IPS-18a (cell line): ENCODE measurements around the gene MYH6.

ENCODE experiments used
- H3K27ac ChIP-seq: one replicate; pipeline ENCODE4 v1.5.1; 2013; ENCODE audit warnings: low read length
- H3K27me3 ChIP-seq: one replicate; pipeline ENCODE4 v1.6.1; 2013; ENCODE audit warnings: mild to moderate bottlenecking, low read length; ENCODE audit not compliant: control insufficient read depth, insufficient read depth
- H3K36me3 ChIP-seq: one replicate; pipeline ENCODE4 v1.6.1; 2013; ENCODE audit warnings: low read depth, low read length; ENCODE audit not compliant: control insufficient read depth
- H3K4me1 ChIP-seq: one replicate; pipeline ENCODE4 v1.6.1; 2013; ENCODE audit warnings: low read depth, low read length; ENCODE audit not compliant: control insufficient read depth
- H3K4me3 ChIP-seq: one replicate; pipeline ENCODE4 v1.5.1; 2013; ENCODE audit warnings: low read length
- H3K9ac ChIP-seq: one replicate; pipeline ENCODE4 v1.6.1; 2013; ENCODE audit warnings: mild to moderate bottlenecking, low read length, moderate library complexity
- H3K9me3 ChIP-seq: one replicate; pipeline ENCODE4 v1.6.1; 2013; ENCODE audit warnings: low read depth, low read length; ENCODE audit not compliant: control insufficient read depth

MYH6 gene

DNA sequence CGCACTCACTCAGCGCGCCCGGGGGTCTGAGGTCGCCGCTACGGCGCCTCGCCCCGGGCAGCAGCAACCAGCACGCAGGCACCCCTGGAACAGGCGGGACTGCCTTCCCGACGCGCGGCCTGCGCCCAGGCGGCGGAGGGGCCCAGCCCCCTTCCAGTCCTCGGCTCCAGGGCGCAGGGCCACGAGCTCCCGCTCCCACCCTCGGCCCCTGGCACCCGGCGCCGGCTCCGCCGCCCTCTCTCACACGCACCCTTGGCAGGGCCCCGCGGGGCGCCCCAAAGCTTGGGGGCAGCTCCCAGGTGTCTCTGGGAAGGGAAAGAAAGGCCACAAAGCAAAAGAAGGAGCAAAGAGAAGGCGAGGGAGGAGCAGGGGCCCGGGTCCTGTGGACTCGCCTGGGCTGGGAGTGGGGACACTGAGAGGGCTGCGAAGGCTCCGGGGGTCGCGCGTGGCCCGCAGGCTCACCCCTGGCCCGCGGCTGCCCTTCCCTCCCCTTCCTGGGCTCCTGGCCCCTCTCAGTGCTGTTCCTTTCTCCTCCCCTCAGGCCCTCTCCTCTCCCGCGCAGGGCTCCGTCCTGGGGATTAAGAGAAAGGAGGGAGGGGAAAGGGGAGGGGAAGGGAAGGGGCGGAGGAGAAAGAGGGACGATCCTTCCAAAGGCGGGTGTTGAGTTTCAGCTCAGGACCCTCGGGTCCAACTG lies 42.2 kb downstream of the MYH6 start:
- Histone ChIP-seq H3K4me1 (peaks cover 20% of the 10 kb centered on the region), H3K36me3 (no peaks in the 10 kb centered on the region), H3K27me3 (no peaks in the 10 kb centered on the region), H3K4me3 (peak overlapping the region; percentile 76), H3K9ac (peak overlapping the region; percentile 80), H3K27ac (peak overlapping the region; percentile 70), H3K9me3 (no peaks in the 10 kb centered on the region)

DNA sequence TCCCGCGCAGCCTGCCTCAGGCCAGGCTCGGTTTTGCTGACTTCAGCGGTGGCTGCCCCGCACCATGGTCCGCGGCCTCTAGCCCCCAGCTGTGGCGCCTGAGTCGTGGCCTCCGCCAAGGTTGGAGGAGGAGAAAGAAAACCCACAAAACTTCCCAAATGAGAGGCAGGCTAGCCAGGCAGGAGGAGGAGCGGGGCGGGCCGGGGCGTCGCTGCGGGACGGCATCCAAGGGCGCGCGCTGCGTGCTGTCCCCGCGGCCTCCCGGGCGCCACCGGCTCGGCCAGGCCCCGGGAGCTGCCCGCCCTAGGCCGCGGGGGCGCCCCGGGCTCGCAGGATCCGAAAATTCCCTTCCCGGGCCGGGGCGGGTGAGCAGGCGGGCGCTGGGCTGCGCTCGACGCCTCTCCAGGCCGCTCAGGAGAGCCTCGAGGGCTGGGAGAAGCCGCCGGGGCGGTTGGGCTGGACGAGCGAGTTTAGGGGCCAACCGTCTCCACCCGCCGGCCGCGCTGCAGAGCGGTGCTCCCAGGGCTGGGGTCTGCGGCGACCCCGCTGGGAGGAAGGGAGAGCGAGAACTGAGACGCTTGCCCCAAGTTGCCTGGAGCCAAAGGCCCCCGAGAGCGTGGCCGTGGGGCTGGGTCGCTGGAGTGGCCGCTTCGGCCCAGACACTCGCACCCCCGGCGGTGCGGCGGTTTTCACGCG lies 42.9 kb downstream of the MYH6 start, which contains the start of gene EFS:
EFS (minus strand) TSS at position 137 of the 696 bp plus-strand sequence. CDS start 147 bp downstream, outside the sequence.
- H3K27ac ChIP-seq = peak within 1 kb of the TSS; percentile 70

DNA sequence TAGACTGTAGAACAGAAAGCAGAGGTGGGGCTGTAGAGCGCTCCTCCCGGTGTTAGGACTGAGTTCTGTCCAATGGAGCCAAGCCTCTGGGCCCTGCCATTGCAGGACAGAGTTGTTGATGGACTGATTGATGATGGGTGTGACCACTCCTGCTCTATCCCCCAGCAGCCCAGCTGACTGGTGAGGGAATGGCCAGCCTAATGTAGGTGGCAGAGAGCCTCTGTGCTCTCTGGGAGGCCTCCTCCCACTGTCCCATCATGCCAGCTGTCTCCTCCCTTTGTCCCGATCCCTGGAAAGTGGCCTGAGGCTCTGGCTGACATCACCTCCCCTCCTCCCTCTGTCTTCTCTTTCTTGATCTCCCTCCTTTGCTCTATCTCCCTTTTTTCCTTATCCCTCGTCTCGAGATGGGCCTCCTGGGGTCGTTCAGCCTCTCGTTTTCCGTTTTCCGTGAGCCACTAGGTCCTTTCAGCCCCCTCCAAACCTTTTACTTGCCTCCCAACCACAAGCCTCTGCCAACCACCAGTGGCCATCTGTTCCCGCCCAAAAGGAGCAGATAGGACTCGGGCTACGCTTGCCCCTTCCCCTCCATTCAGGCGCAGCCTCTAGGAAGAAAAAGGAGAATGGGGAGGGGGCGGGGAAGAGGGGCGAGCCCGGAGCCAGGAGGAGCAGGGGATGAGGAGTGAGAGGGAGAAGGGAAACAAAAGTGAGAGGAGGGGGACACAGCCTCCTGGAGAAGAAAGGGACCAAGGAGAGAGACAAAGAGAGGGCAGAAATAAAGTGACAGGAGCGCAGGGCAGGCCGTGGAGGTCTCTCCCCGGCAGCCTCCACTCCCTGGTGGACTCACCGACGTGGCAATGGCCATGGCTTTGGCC lies 43.7 kb downstream of the MYH6 start:
- Histone ChIP-seq H3K4me3 (peak overlapping the region; percentile 76), H3K9me3 (no peaks in the 10 kb centered on the region), H3K4me1 (peaks cover 20% of the 10 kb centered on the region), H3K27me3 (no peaks in the 10 kb centered on the region), H3K27ac (no peak overlapping the region), H3K9ac (peak overlapping the region; percentile 82), H3K36me3 (peaks cover 4% of the 10 kb centered on the region)

More for the DNA sequence above, 42.9 kb downstream of the MYH6 start, which contains the start of gene EFS:
- Histone ChIP-seq H3K27me3 (no peaks in the 10 kb centered on the region), H3K4me3 (peak within 1 kb of the TSS; percentile 76), H3K9me3 (no peaks in the 10 kb centered on the region), H3K9ac (peak within 1 kb of the TSS; percentile 82), H3K4me1 (peaks cover 20% of the 10 kb centered on the region), H3K36me3 (peaks cover 2% of the 10 kb centered on the region)

DNA sequence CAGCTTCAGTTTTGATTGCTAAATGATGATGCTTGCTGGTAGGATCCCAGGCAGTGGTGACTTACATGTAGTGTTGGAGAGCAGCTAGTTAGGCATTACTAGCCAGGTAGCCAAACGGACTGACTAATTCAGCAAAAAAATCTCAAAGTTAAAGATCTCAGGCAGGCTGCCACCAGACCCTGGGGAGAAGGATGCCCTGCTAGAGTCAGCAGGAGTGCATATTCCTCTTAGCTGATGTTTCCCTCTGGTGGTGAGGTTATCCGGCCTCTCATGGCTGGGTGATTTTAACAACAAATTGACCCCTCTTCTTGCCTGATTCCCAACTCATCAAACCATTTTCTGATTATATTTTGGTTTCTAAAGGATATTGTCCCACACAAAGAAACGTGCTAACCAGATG lies 45.9 kb downstream of the MYH6 start:
- Histone ChIP-seq H3K27ac (no peak overlapping the region), H3K9ac (no peak overlapping the region), H3K4me1 (peaks cover 19% of the 10 kb centered on the region), H3K36me3 (peaks cover 18% of the 10 kb centered on the region), H3K27me3 (no peaks in the 10 kb centered on the region), H3K9me3 (no peaks in the 10 kb centered on the region), H3K4me3 (no peak overlapping the region)

DNA sequence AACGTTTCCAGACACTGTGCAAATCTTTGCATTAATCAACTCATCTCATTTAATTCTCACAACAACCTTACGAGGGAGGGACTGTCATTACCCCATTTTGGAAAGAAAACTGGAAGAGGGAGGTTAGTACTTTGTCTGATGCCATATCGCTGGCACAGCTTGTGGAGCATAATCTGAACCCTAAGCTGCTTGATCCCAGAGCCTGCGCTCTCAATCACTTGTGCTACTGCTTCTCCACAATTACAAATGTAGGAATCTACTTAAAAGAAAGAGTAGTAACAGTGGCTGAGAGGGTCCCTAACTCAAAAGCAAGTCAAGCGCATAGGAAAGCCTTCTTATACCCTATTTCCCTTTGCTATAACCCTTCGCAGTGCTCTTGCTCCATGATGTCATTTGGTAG lies 46.3 kb downstream of the MYH6 start:
- Histone ChIP-seq H3K27ac (no peak overlapping the region), H3K4me1 (peaks cover 15% of the 10 kb centered on the region), H3K27me3 (no peaks in the 10 kb centered on the region), H3K36me3 (peaks cover 20% of the 10 kb centered on the region), H3K9ac (no peak overlapping the region), H3K9me3 (no peaks in the 10 kb centered on the region), H3K4me3 (no peak overlapping the region)

DNA sequence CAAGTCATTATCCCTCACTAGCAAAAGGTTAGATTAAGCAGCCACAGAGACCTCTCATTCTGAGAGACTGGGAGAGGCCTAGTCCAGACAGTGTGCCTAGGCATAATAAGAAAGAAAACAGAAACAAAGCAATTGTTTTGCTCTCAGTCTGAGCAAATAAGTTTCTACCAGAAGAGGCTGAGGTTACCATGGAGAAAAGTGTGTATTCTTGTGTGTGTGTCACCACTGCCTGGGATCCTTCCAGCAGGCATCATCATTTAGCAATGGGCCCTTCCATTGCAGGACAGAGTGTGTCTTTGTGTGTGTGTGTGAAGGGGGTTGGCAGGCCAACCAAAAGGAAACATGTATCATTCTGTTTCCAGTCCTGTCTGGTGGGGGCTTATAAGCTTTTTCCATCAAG lies 46.8 kb downstream of the MYH6 start:
- peaks cover 20% of the 10 kb centered on the region for H3K36me3 ChIP-seq
- H3K9me3 ChIP-seq = no peaks in the 10 kb centered on the region
- H3K27me3 ChIP-seq = no peaks in the 10 kb centered on the region
- H3K4me3 ChIP-seq = no peak overlapping the region
- no peak overlapping the region for H3K9ac ChIP-seq
- no peak overlapping the region for H3K27ac ChIP-seq
- peaks cover 14% of the 10 kb centered on the region for H3K4me1 ChIP-seq

DNA sequence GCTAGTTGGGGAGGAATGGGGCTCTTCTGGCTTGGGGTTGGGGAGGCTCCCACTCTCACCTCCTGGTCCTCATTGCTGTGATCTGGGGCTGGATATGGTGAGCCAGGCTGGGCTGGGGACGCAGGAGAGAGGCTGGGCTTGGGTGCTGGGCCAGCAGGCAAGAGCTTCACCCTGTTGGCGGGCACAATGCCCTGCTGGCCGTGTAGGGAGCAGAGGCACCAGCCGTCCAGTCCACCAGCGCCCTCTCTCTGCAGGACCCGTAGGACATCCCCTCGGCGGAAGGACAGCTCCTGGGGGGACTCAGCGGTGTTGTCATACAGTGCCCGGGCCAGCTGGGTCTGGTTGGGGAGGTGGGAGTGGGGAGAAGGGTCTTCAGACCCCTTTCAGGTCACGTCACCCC lies 47.6 kb downstream of the MYH6 start:
- no peak overlapping the region for H3K9ac ChIP-seq
- no peak overlapping the region for H3K4me3 ChIP-seq
- H3K9me3 ChIP-seq = no peaks in the 10 kb centered on the region
- no peak overlapping the region for H3K27ac ChIP-seq
- no peaks in the 10 kb centered on the region for H3K27me3 ChIP-seq
- H3K36me3 ChIP-seq = peaks cover 20% of the 10 kb centered on the region
- H3K4me1 ChIP-seq = peaks cover 14% of the 10 kb centered on the region

DNA sequence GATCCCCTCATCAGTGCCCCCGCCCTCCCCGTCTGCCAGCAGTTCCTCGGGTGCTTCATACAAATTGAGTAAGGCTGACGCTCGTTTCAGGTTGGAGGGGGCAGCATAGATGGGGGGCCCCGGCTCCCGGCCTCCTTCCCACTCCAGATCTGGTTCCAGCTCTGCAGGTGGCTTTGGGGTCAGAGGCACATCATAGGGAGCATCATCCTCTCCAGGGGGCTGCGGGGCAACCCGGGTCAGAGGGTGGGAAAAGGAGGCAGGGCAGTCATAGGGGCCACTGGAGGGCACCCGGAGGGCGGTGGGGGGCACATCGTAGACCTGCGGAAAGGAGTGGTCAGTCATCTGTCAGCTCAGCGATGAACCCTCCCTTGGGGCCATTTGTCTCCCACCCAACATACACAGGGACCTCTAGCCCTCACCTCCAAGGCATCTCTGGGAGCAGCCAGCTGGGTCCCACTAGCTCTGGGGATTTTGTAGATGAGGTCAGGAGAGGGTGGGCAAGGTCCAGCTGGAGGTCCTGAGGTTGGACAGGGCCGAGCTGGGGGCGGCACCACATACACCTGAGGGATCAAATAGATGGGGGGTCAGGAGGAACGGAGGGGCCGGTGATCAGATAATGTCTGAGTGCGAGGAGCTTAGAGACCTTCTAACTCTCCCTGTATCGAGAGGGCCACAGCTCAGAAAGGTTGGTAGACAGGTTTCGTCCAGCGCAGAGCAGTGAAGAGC lies 48.2 kb downstream of the MYH6 start:
- H3K36me3 ChIP-seq = peaks cover 20% of the 10 kb centered on the region
- no peak overlapping the region for H3K27ac ChIP-seq
- H3K4me3 ChIP-seq = no peak overlapping the region
- peaks cover 14% of the 10 kb centered on the region for H3K4me1 ChIP-seq
- no peaks in the 10 kb centered on the region for H3K9me3 ChIP-seq
- H3K9ac ChIP-seq = no peak overlapping the region
- no peaks in the 10 kb centered on the region for H3K27me3 ChIP-seq

DNA sequence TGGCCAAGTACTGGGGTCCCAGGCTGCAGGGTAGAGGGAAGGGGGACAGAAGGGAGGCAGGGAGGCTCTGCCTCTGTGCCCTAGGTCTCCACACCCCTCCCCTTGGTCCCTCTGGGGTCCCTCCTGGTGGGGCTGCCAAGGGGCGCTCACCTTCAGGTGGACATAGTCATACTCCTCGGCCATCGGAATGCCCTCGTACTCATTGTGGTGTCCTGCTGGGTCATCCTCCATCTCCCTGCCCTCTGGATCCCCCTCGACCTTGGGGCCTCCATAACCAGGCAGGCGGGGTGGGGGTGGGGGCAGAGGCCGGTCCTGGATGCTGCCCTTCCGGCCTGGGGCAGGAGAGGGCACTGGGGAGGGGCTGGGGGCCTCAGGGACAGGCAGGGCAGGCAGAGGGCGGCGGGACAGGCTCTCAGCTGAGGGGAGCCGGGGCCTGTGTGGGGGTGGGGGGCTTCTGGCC lies 48.9 kb downstream of the MYH6 start:
- Histone ChIP-seq H3K27me3 (no peaks in the 10 kb centered on the region), H3K27ac (no peak overlapping the region)

DNA sequence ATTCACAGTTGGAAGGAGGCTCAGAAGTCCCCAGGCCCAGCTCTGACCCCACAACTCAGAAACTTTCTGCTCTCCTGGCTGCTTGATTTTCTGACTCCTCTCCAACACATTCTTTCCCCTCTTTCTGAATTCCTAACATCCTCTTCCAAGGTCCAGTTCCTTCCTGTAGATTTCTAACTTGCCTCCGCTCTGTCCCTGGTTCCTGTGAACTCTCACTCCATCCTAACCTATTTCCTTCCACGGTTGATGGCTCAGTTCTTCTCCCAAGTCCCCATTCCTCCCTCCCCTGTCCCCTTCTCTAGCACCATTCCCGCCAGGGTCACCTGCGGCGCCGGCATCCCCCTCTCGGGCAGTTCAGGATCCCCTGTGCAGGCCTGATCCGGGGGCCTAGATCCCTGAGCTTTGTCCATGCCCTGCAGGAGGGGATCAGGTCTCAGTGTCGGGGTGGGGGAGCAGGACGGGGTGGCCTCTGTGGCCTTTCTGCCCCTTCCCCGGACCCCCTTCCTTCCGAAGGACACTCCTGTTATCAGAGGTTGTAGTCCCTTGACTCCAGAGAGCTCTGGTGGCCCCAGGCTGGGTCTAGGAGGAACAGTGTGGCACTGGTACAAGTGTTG lies 49.4 kb downstream of the MYH6 start:
- H3K9me3 ChIP-seq = no peaks in the 10 kb centered on the region
- no peak overlapping the region for H3K27ac ChIP-seq
- H3K27me3 ChIP-seq = peaks cover 5% of the 10 kb centered on the region
- peaks cover 20% of the 10 kb centered on the region for H3K36me3 ChIP-seq
- no peak overlapping the region for H3K9ac ChIP-seq
- peaks cover 6% of the 10 kb centered on the region for H3K4me1 ChIP-seq
- H3K4me3 ChIP-seq = no peak overlapping the region

More for the DNA sequence above, 48.9 kb downstream of the MYH6 start:
- H3K36me3 ChIP-seq = peaks cover 20% of the 10 kb centered on the region
- no peaks in the 10 kb centered on the region for H3K9me3 ChIP-seq
- peaks cover 11% of the 10 kb centered on the region for H3K4me1 ChIP-seq
- no peak overlapping the region for H3K4me3 ChIP-seq
- H3K9ac ChIP-seq = no peak overlapping the region
